GM10266 (cell line): ENCODE results near the gene REL.

ENCODE experiments used
- DNase-seq: peaks from one replicate; pipeline ENCODE4 v3.0.0; 2012; ENCODE audit errors: extremely low spot score
- TF ChIP-seq, protein P1 (sequence below): IDR thresholded peaks from 2 replicates; pipeline ENCODE4 v1.5.1; 2012; ENCODE audit warnings: mild to moderate bottlenecking, low read depth; ENCODE audit not compliant: control insufficient read depth, insufficient read depth; ENCODE audit errors: missing control alignments

Gene REL

DNA sequence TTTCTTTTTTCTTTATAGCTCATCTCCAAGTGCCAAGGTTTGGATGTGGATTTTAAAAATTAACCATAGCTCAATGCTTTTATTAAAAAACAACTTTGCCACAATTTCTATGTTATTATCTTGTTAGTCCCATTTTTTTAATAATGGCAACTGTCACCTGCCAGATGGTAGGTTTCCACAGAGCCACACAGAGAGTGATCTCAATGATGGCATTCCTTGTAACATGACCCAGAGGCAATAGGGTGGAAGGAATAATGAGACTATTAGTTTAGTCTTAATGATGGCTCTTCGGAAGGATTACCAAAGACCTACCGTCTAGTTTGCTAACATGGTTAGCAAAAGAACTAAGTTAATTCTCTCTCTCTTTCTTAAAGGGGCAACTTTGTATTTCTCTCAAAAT lies 64.0 kb downstream of the REL start:
- TF ChIP-seq, protein P1, sequence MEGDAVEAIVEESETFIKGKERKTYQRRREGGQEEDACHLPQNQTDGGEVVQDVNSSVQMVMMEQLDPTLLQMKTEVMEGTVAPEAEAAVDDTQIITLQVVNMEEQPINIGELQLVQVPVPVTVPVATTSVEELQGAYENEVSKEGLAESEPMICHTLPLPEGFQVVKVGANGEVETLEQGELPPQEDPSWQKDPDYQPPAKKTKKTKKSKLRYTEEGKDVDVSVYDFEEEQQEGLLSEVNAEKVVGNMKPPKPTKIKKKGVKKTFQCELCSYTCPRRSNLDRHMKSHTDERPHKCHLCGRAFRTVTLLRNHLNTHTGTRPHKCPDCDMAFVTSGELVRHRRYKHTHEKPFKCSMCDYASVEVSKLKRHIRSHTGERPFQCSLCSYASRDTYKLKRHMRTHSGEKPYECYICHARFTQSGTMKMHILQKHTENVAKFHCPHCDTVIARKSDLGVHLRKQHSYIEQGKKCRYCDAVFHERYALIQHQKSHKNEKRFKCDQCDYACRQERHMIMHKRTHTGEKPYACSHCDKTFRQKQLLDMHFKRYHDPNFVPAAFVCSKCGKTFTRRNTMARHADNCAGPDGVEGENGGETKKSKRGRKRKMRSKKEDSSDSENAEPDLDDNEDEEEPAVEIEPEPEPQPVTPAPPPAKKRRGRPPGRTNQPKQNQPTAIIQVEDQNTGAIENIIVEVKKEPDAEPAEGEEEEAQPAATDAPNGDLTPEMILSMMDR, result no peak

DNA sequence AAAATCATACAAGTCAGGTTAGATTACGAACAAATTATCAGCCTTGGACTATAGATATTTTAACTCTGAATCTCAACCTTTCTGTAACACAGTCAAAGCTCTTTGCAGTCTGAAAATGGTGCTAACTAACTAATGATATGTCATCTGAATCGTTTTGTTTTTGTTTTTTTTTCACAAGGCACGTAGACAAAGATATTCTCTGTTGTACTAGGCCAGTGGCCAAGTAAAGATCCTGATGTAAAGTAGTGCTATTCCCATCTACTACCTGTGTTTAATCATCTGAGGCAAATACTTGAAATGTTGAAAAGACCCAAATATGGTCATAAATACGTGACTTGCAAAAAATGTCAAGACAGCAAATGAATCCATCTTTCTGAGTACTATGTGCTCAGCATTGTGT lies 65.7 kb downstream of the REL start:
- TF ChIP-seq, protein P1, result no peak
- DNase-seq, result no peak

More for the DNA sequence above, 64.0 kb downstream of the REL start:
- DNase-seq, result no peak

DNA sequence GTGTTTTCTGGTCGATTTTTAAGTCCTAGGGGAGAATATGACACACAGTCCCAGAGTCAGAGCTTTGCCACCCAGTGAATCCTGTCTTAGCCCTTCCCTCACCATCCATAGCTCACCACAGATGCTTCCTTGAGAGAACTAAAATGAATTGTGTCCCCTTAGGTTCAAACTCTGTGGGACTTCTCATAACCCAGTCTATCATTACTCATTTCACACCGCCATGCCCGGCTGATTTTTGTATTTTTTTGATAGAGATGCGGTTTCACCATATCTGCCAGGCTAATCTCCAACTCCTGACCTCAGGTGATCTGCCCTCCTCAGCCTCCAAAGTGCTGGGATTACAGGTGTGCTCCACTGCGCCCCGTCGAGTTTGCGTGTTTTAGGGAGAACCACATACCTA lies 66.8 kb downstream of the REL start:
- TF ChIP-seq, protein P1, result no peak
- DNase-seq, result no peak

DNA sequence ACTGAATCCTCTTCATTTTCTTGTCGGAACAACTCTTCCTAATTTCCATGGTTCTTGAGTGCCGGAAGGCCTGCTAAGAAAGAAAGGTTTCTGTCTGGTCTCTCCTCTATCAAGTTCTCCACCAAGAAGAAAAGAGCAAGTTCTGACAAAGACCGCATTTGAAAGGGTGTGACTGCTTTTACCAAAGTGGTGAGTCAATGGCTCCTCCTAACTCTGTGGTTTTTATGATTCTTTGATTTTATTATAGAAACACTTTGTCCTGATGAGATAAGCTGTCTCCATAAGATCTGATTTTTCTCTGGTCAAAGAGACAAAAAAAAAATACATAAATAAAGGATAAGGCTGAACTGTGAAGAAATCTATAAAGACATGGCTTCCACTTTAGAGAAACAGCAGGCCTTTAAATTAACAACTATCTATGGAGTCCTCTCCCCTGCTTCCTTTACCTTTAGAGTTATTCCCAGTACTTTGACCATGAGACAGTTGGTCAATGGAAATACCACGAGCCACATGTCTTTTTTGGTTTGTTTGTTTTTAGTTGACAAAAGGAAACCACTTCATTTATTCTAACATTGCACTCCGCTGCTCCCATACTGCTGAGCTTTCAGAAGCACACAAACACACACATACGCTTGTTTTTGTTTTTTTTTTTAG lies 67.7 kb downstream of the REL start:
- TF ChIP-seq, protein P1, result no peak
- DNase-seq, result no peak

DNA sequence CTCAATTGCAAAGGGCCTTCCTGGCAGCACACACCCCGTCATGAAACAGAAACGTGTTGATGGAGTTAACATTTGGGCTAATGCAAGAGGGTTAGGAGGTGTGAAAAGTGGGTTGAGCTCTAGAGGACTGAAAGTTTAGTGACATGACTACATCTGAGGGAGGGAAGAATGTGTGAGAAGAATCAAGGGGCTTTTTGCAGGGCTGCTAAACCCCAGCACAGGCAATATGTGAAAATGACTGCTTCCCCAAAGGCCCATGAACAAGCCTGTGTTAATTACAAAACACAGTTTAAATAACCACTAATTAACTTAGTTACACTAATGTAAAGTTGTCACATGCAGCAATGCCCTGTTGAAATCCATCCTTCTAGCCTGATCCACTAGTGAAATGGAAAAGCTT lies 72.8 kb downstream of the REL start:
- no peak for DNase-seq
- TF ChIP-seq, protein P1, result no peak

DNA sequence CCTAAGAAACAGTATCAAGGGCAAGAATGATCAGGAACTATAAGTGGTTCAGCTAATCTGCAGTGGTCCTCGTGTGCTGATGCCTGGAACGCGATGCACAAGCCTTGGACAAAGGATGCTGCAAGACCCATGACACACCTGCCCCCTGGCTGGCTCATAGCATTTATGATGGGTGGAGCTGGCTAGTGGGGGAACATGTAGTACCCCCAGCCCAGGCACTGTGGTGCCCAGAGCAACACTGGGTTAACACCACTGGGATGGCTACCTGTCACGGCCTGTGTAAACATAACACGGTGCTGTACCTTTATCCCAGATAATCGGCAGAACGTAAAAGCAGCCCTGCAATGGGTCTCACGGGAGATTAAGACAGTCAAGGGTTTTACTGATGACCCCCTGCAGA lies 75.8 kb downstream of the REL start:
- TF ChIP-seq, protein P1, result no peak
- no peak for DNase-seq

DNA sequence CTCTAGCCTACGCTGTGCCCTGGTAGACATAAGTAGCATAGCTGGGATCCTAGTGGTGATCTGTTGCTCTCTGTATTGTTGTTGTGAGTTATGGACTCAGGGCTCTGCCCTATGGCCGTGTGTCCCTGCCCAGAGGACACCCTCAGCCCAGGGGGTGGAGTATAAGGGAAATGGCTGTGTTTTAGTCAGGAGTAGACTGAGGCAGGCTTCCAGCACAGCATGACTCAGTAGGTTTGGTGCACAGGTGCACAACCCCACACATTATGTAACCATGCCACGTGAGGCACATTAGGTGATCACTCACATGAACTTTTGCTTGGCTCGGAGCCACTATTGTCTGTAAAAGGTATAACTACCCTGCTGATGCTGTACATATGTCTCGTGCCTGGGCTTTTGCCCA lies 76.3 kb downstream of the REL start:
- TF ChIP-seq, protein P1, result no peak
- no peak for DNase-seq
